ENCODE results near the gene PTPN3. TPM values are rescaled to one million over a fixed set of nuclear protein-coding genes. Genes with fewer than 3 reads are reported as not detected.

PTPN3 gene
- total RNA-seq, 1 experiment from 2014 or later: 10.4 TPM

- no TSS peak for BruUV-seq (replicated peaks)
- TF ChIP-seq POLR2AphosphoS5 (IDR thresholded peaks at IDR 0.05; ENCODE audit: low read depth, low read length) (no peak), SIN3A (IDR thresholded peaks at IDR 0.05; ENCODE audit: borderline replicate concordance, insufficient read depth, low read depth, low read length) (no peak), TCF7L2 (IDR thresholded peaks at IDR 0.05; ENCODE audit: low read depth, low read length) (no peak)
- TF ChIP-seq, protein P1, sequence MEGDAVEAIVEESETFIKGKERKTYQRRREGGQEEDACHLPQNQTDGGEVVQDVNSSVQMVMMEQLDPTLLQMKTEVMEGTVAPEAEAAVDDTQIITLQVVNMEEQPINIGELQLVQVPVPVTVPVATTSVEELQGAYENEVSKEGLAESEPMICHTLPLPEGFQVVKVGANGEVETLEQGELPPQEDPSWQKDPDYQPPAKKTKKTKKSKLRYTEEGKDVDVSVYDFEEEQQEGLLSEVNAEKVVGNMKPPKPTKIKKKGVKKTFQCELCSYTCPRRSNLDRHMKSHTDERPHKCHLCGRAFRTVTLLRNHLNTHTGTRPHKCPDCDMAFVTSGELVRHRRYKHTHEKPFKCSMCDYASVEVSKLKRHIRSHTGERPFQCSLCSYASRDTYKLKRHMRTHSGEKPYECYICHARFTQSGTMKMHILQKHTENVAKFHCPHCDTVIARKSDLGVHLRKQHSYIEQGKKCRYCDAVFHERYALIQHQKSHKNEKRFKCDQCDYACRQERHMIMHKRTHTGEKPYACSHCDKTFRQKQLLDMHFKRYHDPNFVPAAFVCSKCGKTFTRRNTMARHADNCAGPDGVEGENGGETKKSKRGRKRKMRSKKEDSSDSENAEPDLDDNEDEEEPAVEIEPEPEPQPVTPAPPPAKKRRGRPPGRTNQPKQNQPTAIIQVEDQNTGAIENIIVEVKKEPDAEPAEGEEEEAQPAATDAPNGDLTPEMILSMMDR (IDR thresholded peaks at IDR 0.05): no peak
- TF ChIP-seq, protein P2, sequence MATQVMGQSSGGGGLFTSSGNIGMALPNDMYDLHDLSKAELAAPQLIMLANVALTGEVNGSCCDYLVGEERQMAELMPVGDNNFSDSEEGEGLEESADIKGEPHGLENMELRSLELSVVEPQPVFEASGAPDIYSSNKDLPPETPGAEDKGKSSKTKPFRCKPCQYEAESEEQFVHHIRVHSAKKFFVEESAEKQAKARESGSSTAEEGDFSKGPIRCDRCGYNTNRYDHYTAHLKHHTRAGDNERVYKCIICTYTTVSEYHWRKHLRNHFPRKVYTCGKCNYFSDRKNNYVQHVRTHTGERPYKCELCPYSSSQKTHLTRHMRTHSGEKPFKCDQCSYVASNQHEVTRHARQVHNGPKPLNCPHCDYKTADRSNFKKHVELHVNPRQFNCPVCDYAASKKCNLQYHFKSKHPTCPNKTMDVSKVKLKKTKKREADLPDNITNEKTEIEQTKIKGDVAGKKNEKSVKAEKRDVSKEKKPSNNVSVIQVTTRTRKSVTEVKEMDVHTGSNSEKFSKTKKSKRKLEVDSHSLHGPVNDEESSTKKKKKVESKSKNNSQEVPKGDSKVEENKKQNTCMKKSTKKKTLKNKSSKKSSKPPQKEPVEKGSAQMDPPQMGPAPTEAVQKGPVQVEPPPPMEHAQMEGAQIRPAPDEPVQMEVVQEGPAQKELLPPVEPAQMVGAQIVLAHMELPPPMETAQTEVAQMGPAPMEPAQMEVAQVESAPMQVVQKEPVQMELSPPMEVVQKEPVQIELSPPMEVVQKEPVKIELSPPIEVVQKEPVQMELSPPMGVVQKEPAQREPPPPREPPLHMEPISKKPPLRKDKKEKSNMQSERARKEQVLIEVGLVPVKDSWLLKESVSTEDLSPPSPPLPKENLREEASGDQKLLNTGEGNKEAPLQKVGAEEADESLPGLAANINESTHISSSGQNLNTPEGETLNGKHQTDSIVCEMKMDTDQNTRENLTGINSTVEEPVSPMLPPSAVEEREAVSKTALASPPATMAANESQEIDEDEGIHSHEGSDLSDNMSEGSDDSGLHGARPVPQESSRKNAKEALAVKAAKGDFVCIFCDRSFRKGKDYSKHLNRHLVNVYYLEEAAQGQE (IDR thresholded peaks at IDR 0.05; ENCODE audit: insufficient read depth in 1 of 2, low read depth in 2 of 2, low read length in 1 of 2): no peak
- ChIA-PET CTCF (no interaction called here), POLR2A (interaction anchor here (0.7 kb wide), 1 partner anchor 234 kb away, joined by 3 read pairs; no protein-coding TSS in a partner anchor)
- Histone ChIP-seq H3K4me3 (ENCODE audit: low read depth in 2 of 2, low read length in 2 of 2) (no peak overlapping the region), H3K36me3 (ENCODE audit: control insufficient read depth, insufficient read depth, low read length) (no peaks in the 10 kb centered on the region), H3K27me3 (ENCODE audit: control insufficient read depth, insufficient read depth, low read length) (no peaks in the 10 kb centered on the region), H3K9me3 (ENCODE audit: control insufficient read depth, insufficient read depth, low read depth, low read length) (no peaks in the 10 kb centered on the region), H3K27ac (ENCODE audit: low read length) (no peak overlapping the region), H3K4me1 (ENCODE audit: control insufficient read depth, insufficient read depth, low read length) (peaks cover 6% of the 10 kb centered on the region)
- ATAC-seq (no peak), DNase-seq (ENCODE audit: low read depth, low spot score) (no peak)
- in situ Hi-C loops (cut with HindIII; ENCODE audit: low pct_unique_long_range_greater_than_20kb, low sequenced_read_pairs): no loop called here
- intact Hi-C loops (cut with micrococcal nuclease; ENCODE audit: unreplicated experiment): no loop called here
Observed at GRCh38 chr9:109479822-109480221, 18.3 kb downstream of the PTPN3 start.

GRCh38 chr9:109478665-109479380 is 19.3 kb downstream of the PTPN3 start:
- DNase-seq (ENCODE audit: low read depth, low spot score) (no peak), ATAC-seq (no peak)
- no peaks in the 10 kb centered on the region for H3K27me3 ChIP-seq (ENCODE audit: control insufficient read depth, insufficient read depth, low read length)
- H3K36me3 ChIP-seq (ENCODE audit: control insufficient read depth, insufficient read depth, low read length): no peaks in the 10 kb centered on the region
- H3K4me1 ChIP-seq (ENCODE audit: control insufficient read depth, insufficient read depth, low read length): peaks cover 8% of the 10 kb centered on the region
- BruUV-seq (replicated peaks): no TSS peak
- TF ChIP-seq SIN3A (IDR thresholded peaks at IDR 0.05; ENCODE audit: borderline replicate concordance, insufficient read depth, low read depth, low read length) (no peak), POLR2AphosphoS5 (IDR thresholded peaks at IDR 0.05; ENCODE audit: low read depth, low read length) (no peak), TCF7L2 (IDR thresholded peaks at IDR 0.05; ENCODE audit: low read depth, low read length) (no peak)
- TF ChIP-seq, protein P1 (IDR thresholded peaks at IDR 0.05): no peak
- TF ChIP-seq, protein P2 (IDR thresholded peaks at IDR 0.05; ENCODE audit: insufficient read depth in 1 of 2, low read depth in 2 of 2, low read length in 1 of 2): no peak
- CTCF ChIA-PET: no interaction called here
- POLR2A ChIA-PET: no interaction called here
- no peak overlapping the region for H3K27ac ChIP-seq (ENCODE audit: low read length)
- H3K9me3 ChIP-seq (ENCODE audit: control insufficient read depth, insufficient read depth, low read depth, low read length): no peaks in the 10 kb centered on the region
- in situ Hi-C loops (cut with HindIII; ENCODE audit: low pct_unique_long_range_greater_than_20kb, low sequenced_read_pairs): no loop called here
- intact Hi-C loops (cut with micrococcal nuclease; ENCODE audit: unreplicated experiment): no loop called here
- no peak overlapping the region for H3K4me3 ChIP-seq (ENCODE audit: low read depth in 2 of 2, low read length in 2 of 2)
